ENCODE results near the gene FOXD4. TPM values are rescaled to one million over a fixed set of nuclear protein-coding genes. Genes with fewer than 3 reads are reported as not detected.
"Not testable (repeated sequence)": the region's sequence is repeated elsewhere in the genome, so short reads cannot be mapped to it uniquely, and the experiment has no call there.

The FOXD4 gene
- total and polyA plus RNA-seq, 2 of the 8 experiments (the other 6 are each of a cell fraction or from before 2014, with no cell fraction given) = 0.03 TPM; not detected in 1

- H3K9me3 ChIP-seq (ENCODE audit: insufficient read depth in 2 of 2, low read depth in 1 of 2, low read length in 1 of 2); H2BK120ac ChIP-seq (replicated peaks; ENCODE audit: low read depth, low read length); H2BK20ac ChIP-seq (ENCODE audit: low read length); H2AK5ac ChIP-seq (ENCODE audit: low read depth, low read length); H2BK12ac ChIP-seq (ENCODE audit: low read depth, low read length); H3K9ac ChIP-seq (replicated peaks in 1 of 4; ENCODE audit: extremely low read depth in 1 of 4, low read depth in 3 of 4, low read length in 3 of 4); H4K8ac ChIP-seq (ENCODE audit: extremely low read depth, insufficient read depth, low read length); CTCF ChIA-PET (ENCODE audit: partially characterized antibody); H4K91ac ChIP-seq (replicated peaks; ENCODE audit: insufficient read length, low read length); H3K56ac ChIP-seq (replicated peaks; ENCODE audit: insufficient read length, low read depth, low read length); H3K27me3 ChIP-seq (replicated peaks in 1 of 4; ENCODE audit: control insufficient read depth in 3 of 4, extremely low read depth in 1 of 4, insufficient read depth in 3 of 4, low read length in 3 of 4); H3K27ac ChIP-seq (ENCODE audit: low read depth, low read length); H3K36me3 ChIP-seq (ENCODE audit: control insufficient read depth in 2 of 4, insufficient read depth in 4 of 4, low read length in 3 of 4); H4K5ac ChIP-seq (ENCODE audit: insufficient read length, low read depth, low read length); H3K79me2 ChIP-seq (ENCODE audit: control insufficient read depth in 1 of 2, insufficient read depth in 2 of 2, low read length in 2 of 2); FAIRE-seq; H3K4me2 ChIP-seq (ENCODE audit: insufficient read depth in 1 of 2, low read depth in 2 of 2, low read length in 2 of 2); H3K18ac ChIP-seq (ENCODE audit: extremely low read depth, low read length); POLR2A ChIA-PET (ENCODE audit: partially characterized antibody); H3K79me1 ChIP-seq (ENCODE audit: low read depth, low read length); H2BK15ac ChIP-seq (ENCODE audit: low read length); H3K4ac ChIP-seq (replicated peaks; ENCODE audit: insufficient read length, low read depth, low read length); H2BK5ac ChIP-seq (ENCODE audit: low read depth, low read length); H4K20me1 ChIP-seq (replicated peaks in 1 of 2; ENCODE audit: control insufficient read depth in 1 of 2, insufficient read depth in 2 of 2, low read length in 2 of 2); H3K4me3 ChIP-seq (ENCODE audit: extremely low read depth in 1 of 4, insufficient read depth in 2 of 4, low read depth in 3 of 4, low read length in 4 of 4); H2AFZ ChIP-seq (ENCODE audit: low read length); DNase-seq (ENCODE audit: low read depth in 1 of 2, low spot score in 2 of 2); H3K23me2 ChIP-seq (ENCODE audit: low read depth, low read length); H3K14ac ChIP-seq (ENCODE audit: insufficient read length); H3K23ac ChIP-seq (ENCODE audit: insufficient read length); H3K4me1 ChIP-seq (replicated peaks in 1 of 4; ENCODE audit: control insufficient read depth in 3 of 4, insufficient read depth in 4 of 4, low read length in 3 of 4): not testable (repeated sequence)
- no CpG with 5 or more reads among the region's 1 CpG for WGBS, 2 experiments (ENCODE audit: extremely low coverage in 1 of 2, insufficient coverage in 1 of 2, insufficient read length in 1 of 2, insufficient replicate concordance in 2 of 2, low coverage in 1 of 2, low lambda C conversion rate in 2 of 2, missing lambda C conversion rate in 1 of 2)
Observed at GRCh38 chr9:159871-160270, 41.7 kb upstream of the FOXD4 start.

GRCh38 chr9:151173-151572 lies 33.0 kb upstream of the FOXD4 start:
- H4K20me1 ChIP-seq (replicated peaks in 1 of 2; ENCODE audit: control insufficient read depth in 1 of 2, insufficient read depth in 2 of 2, low read length in 2 of 2); H3K23me2 ChIP-seq (ENCODE audit: low read depth, low read length); CTCF ChIA-PET (ENCODE audit: partially characterized antibody); H3K4me1 ChIP-seq (replicated peaks in 1 of 4; ENCODE audit: control insufficient read depth in 3 of 4, insufficient read depth in 4 of 4, low read length in 3 of 4); H2BK20ac ChIP-seq (ENCODE audit: low read length); H3K27me3 ChIP-seq (replicated peaks in 1 of 4; ENCODE audit: control insufficient read depth in 3 of 4, extremely low read depth in 1 of 4, insufficient read depth in 3 of 4, low read length in 3 of 4); H4K5ac ChIP-seq (ENCODE audit: insufficient read length, low read depth, low read length); H3K23ac ChIP-seq (ENCODE audit: insufficient read length); H2BK12ac ChIP-seq (ENCODE audit: low read depth, low read length); H3K9me3 ChIP-seq (ENCODE audit: insufficient read depth in 2 of 2, low read depth in 1 of 2, low read length in 1 of 2); H2BK5ac ChIP-seq (ENCODE audit: low read depth, low read length); H3K56ac ChIP-seq (replicated peaks; ENCODE audit: insufficient read length, low read depth, low read length); H3K4me3 ChIP-seq (ENCODE audit: extremely low read depth in 1 of 4, insufficient read depth in 2 of 4, low read depth in 3 of 4, low read length in 4 of 4); H3K9ac ChIP-seq (replicated peaks in 1 of 4; ENCODE audit: extremely low read depth in 1 of 4, low read depth in 3 of 4, low read length in 3 of 4); H3K14ac ChIP-seq (ENCODE audit: insufficient read length); DNase-seq (ENCODE audit: low read depth in 1 of 2, low spot score in 2 of 2); H4K8ac ChIP-seq (ENCODE audit: extremely low read depth, insufficient read depth, low read length); H3K4me2 ChIP-seq (ENCODE audit: insufficient read depth in 1 of 2, low read depth in 2 of 2, low read length in 2 of 2); H2AFZ ChIP-seq (ENCODE audit: low read length); FAIRE-seq; H2BK120ac ChIP-seq (replicated peaks; ENCODE audit: low read depth, low read length); H2BK15ac ChIP-seq (ENCODE audit: low read length); POLR2A ChIA-PET (ENCODE audit: partially characterized antibody); H4K91ac ChIP-seq (replicated peaks; ENCODE audit: insufficient read length, low read length); H3K79me1 ChIP-seq (ENCODE audit: low read depth, low read length); H3K4ac ChIP-seq (replicated peaks; ENCODE audit: insufficient read length, low read depth, low read length); H3K18ac ChIP-seq (ENCODE audit: extremely low read depth, low read length); H3K27ac ChIP-seq (ENCODE audit: low read depth, low read length); H2AK5ac ChIP-seq (ENCODE audit: low read depth, low read length); H3K36me3 ChIP-seq (ENCODE audit: control insufficient read depth in 2 of 4, insufficient read depth in 4 of 4, low read length in 3 of 4); H3K79me2 ChIP-seq (ENCODE audit: control insufficient read depth in 1 of 2, insufficient read depth in 2 of 2, low read length in 2 of 2): not testable (repeated sequence)

All from H1 (cell line).